NCI-H2107 (cell line): ENCODE measurements around the gene SHPK.
"Not testable (repeated sequence)": the region's sequence is repeated elsewhere in the genome, so short reads cannot be mapped to it uniquely, and the experiment has no call there.

Experiments used
- DNase-seq: peaks from one replicate; lab custom pipeline; 2025; lab: John Stamatoyannopoulos, UW

The SHPK gene

DNA sequence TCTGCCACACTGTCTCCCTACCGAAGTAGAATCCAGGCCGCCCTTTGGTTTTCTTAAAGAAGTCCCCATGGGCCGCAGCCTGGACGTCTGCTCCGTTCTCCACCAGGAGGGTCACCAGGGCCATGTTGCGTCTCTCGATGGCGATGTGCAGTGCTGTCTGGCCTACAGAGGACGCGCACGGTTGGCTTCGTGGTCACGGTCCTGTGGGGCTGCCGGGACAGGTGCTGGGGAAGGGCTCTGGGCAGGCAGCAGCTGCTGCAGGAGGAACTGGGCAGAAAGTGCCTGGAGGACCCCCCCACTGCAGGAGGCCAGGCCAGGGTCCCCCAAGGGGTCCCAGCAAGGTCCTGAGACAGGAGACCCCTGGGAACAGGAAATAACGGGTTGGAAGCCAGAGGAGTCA, 45.8 kb downstream of the SHPK start:
- no peak for DNase-seq

DNA sequence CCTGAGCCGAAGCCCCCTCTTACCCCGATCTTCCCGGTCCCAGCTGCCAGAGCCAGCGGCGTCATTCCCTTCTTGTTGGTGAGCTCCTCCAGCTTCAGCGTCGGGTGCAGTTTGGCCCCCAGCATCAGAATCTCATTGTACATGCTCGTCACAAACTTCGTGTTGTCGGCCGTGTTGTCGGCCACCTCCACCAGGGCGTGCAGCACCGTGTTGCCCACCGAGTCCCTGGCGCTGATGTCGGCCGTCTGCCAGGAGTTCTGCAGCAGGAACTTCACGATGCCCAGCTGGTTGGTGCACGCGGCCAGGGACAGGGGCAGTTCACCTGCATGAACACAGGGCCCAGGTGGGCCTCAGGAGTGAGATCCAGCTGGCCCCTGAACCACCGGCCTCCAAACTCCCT, 46.3 kb downstream of the SHPK start:
- no peak for DNase-seq

DNA sequence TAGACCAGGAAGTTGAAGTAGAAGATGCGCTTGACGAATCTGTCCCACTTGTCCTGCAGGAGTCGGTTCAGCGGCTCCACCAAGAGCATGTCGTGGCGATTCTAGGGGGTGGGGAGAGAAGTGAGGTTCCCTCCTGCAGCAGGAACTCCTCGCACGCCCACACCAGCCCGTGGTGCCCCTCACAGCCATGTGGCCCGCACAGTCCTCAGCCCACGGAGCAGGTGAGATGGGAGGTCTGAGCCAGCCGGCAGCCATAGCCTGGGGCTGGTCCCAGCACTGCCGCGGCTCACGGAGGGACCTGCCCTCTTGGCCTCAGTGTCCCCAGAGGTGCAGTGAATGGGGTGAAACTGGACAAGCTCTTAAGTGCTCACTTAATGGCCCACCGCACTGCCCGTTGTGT, 50.2 kb downstream of the SHPK start:
- no peak for DNase-seq

DNA sequence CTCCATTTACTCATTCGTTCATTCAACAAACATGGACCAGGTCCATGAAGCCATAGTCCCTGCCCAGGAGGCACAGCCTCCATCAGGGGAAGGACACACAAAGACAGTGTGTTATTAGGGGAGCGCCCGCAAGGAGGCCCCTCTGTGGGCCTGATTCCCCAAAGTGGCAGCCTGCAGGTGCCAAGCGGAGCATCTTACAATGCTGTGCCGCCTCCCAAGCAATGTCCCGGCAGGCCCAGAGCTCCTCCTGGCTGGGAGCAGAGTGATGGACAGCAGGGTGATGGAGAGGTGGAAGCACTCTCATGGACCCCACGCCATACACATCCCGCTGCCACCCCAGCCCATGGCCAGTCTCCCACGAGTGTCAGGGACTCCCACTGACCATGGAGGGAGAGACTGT, 52.6 kb downstream of the SHPK start:
- no peak for DNase-seq

DNA sequence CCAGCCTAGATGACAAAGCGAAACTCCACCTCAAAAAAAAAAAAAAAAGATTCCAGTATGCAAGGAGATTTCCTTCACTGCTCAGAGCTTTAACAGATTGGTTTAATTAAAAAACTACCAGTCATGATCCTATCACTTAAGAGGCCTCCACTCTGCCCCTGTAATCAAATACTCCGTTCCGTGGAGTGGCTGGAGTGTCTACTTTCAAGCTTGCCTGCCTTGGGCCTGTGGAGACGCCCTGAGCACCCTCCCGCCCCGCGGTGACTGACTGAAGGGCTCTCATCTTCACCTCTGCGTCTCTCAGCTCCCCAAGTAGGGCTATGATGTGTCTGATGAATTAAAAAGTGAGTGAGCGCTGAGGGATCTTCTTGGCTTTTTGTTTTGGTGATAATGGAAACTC, 53.1 kb downstream of the SHPK start:
- DNase-seq, result peak; percentile 19

DNA sequence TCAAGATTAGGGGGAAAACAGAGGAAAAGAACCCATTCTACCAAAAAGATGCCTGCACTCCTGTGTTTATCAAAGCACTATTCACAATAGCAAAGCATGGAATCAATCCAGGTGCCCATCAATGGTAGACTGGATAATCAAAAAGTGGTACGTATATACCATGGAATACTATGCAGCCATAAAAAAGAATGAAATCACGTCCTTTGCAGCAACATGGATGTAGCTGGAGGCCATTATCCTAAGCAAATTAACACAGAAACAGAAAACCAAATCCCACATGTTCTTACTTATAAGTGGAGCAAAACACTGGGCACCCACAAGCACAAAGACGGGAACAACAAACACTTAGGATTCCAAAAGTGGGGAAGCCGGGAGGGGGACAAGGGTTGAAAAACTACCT, 57.4 kb downstream of the SHPK start:
- DNase-seq, result not testable (repeated sequence)

DNA sequence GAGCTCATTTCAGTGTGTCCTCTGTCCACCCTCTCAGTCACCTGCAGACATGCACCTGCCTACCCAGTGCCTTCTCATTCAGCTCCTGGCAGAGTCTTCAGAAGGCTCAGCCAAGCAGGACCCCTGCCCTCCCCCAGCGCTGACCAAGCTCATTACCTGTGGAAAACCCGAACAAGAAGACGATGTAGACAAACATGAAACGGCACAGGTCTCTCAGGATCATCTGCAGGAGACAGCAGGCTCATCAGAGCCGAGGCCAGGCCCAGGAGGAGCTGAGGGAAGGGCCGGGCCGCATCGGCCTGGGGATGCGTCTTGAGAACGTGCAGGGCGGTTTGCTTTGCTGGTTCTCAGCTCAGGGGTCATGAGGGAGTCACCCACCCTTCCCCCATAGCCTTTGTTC, 59.1 kb downstream of the SHPK start:
- DNase-seq, result no peak

DNA sequence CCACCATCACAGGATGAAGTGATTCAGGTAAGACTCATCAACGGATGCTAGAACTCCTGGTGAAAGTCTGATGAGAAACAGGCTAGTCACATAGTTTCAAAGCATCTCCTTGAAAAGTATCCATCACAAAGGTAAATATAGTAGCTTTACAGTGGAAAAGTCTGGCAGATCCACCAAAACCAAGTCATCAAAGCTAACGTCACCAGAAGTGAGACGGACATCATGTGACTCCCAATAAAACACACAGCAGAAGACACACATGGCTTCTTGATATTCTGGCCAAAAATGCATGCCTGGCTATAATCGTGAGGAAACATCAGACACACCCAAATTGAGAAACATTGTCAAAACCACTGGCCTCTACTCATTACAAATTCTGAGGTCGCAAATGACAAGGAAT, 60.5 kb downstream of the SHPK start:
- DNase-seq, result no peak

DNA sequence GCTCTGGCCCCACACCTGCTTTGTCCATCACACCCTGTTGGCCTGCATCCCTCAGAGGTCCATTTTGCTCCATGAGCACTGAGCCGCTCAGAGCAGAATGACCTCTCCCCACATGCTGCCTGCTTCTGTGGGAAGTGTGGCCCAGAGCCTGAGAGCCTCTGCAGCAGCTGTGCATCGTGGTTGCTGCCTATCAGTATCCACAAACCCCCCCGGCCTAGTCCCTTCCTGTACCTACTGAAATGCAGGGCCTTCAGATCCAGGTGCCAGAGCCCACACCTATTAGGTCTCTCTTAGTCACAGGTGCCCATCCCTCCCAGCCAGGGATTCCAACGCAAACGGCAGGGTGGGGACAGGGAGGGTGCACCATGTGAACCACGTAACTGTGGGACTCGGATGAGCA, 61.8 kb downstream of the SHPK start:
- no peak for DNase-seq

DNA sequence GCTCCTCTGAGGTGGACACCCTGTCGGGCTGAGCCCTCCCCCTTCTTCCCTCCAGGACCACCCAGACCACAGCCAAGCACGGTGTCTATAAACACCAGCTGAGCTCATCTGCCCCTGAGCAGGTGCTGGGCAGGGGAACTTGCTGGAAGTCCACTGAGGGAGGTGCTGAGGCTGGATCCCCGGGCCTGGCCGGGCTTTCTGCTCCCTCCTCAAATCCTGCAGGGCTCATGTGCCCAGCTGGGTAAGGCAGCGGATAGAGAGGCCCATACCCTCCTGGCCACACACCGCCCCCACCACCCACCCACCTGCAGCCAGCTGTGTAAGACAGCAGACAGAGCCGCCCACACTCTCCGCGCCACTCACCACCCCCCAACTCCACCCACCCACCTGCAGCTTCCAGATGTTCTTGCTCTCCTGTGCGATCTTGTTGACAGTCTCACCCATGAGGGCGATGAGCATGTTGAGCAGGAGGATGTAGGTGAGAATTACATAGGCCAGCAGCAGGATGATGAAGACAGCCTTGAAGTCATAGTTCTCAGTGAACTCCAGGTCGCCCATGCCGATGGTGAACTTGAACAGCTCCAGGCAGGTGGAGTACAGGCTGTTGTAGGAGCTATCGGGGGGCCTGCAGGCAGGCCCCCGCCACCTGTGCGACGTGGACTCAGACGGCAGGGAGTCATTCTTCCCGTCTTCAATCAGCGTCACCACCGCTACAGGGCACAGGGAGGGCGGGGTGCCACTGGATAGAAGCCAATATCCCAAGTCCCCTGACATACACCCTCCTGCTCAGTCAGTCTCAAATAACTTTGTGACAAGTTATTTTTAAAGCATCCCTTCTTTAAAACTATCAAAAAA, 62.6 kb downstream of the SHPK start:
- DNase-seq, result no peak

DNA sequence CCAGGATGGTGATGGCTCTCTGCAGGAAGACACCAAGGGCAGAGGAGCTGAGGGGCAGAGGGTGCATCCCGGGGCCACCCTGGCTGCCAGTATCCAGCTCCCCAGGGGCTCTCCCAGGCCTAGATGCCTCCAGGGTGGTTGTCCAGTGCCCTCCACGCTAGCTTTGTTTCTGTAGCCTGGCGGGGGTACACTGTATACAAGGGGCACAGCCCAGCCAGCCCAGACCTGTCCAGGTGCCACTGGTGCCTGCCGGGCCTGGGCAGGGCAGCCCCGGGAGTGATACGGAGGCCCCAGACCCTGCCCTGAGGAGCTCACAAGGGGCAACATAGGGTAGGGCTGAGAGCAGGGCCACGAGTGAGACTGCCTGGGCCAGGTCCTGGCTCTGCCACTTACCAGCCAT, 63.8 kb downstream of the SHPK start:
- DNase-seq, result no peak

DNA sequence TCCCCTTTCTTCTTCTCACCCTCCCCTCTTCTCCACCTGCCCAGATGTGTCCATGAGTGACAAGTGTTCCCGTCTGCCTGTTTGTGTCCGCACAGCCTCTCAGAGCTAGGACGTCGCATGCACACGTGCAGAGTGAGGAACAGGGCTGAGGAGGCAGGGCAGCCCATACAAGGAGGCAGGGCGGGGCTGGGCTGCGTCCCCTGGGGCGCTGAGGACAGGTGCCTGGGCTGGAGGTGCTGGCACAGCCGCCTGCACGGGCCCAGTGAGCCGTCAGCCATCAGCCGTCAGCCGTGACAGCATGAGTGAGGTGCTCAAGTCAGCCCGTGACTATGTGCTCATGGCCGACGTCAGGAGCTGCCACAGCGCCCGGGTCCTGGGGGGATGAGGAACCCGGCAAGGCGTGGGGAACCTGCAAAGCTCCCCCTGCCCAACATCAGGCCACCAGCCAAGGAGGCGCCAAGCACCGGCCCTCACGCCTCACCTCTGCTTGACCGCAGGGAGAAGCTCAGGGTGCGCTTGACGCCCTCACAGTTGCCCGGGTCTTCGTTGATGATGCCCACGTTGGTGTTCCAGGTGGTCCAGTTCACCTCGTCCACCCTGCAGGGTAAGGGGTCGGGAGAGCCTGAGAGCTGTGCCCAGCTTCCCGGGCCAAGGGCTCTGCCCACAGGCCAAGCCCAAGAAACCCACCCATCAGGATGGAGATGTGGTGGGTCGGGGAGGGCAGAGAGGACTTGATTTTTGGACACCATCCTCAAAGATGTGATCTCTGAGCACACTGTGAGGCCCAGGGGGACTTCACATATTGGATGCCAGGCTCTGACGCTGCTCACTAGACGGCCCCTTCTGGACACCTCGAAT, 64.8 kb downstream of the SHPK start:
- no peak for DNase-seq

DNA sequence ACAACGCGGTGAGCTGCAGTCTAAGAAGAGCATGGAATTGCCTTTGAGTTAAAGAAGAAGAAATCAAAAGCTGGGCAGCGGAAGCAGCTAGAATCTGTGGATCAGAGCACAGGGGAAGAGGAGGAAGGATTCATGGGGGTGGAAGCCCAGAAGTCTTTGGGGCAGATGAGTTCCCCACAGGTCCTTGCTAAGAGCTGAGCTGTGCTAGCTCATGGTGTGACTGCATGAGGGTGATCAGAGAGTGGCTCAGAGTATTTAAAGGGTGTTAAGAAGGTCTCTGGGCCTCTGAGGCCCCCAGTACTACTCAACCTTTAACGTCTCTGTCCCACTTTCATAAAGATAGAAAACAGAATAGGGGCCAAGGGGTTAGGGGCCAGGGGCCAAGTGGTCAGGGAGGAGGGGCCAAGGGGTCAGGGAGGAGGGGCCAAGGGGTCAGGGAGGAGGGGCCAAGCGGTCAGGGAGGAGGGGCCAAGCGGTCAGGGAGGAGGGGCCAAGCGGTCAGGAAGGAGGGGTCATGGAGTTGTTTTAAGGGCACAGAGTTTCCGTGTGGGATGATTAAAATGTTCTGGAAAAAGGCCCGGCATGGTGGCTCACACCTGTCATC, 66.4 kb downstream of the SHPK start:
- no peak for DNase-seq

DNA sequence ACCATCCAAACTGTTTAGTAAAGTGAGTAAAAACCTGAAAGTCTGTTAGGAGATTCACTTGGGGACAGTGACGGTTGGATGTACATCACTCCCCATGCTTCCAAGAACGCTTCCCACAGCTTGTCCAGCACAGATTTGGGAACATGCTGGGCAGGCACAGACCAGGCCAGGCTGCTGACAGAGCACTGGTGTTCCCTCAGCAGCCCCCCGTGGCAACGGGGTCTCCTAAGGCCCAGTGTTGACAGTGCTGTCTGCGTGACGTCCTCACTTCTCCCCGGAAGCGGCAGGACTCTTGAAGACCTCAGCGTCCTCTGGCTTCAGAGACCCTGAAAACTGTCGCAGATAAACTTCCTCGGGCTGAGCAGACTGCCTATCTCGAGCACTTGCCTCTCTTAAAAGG, 69.5 kb downstream of the SHPK start:
- no peak for DNase-seq

DNA sequence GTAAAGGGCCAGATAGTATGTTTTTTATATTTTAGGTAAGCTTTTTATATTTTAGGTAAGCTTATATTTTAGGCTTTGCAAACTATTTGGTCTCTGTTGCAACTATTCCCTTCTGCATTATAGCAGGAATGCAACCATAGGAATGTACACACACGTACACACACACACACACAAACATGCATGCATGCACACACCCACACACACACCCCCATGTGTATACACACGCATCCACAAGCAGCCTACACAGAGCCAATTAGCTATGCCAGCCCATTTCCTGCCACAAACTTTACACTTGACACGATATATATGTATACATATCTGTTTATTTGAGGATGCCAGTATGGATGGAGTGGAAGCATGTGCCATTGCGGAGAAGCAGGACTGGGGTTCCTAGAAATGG, 70.9 kb downstream of the SHPK start:
- no peak for DNase-seq

DNA sequence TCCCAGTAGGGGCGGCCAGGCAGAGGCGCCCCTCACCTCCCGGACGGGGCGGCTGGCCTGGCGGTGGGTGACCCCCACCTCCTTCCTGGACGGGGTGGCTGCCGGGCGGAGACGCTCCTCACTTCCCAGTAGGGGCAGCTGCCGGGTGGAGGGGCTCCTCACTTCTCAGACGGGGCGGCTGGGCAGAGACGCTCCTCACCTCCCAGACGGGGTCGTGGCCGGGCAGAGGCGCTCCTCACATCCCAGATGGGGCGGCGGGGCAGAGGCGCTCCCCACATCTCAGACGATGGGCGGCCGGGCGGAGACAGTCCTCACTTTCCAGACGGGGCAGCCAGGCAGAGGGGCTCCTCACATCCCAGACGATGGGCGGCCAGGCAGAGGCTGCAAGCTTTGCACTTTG, 71.8 kb downstream of the SHPK start:
- not testable (repeated sequence) for DNase-seq

DNA sequence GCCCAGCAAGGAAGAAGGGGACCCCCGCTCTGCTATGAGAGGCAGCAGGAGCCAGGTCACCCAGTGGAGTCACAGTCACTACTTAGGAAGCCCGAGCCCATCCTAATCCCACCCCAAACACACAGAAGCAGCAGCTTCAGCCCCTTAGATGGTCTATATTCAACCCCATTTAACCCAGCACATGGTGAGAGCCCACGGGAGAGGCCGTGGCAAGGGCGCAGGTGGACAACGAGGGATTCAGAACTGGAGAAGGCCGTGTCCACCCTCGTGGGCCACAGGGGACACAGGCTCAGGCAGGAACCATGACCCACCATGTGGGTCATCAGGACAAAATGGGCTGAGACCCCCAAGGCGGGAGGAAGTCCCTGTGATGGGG, 76.8 kb downstream of the SHPK start:
- no peak for DNase-seq

DNA sequence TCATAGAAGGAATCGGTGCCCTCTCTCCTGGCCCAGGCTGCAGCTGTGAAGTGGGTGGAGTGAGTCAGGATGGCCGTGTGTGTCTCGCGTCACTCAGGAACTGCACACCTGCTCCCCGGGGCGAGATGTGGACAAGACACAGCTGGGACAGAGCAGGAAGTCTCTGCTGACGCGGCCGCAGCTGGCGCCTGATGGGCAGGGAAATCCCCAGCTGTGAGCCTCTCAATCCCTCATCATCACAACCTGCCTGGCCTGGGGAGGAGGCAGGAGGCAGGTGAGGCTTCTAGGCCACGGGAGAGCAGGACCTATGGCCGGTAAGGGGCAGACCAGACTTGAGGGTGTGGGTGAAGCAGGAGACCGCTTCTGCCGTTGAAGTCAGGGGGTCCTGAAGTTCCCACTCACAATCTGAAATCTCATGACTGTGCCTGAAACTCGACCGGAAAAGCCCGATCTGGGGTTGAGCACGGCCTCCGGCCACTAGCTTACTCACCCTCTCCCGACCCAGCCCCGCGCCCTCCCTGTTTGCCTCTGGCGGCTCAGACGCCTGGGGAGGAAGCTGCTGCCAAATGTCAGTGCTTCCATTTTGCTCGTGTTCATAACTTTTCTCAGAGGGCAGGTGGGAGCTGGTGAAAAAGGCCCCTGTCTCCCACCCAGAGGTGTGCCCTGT, 77.3 kb downstream of the SHPK start:
- no peak for DNase-seq
